ENCODE measurements around the gene CDKL4. TPM values are rescaled to one million over a fixed set of nuclear protein-coding genes. Genes with fewer than 3 reads are reported as not detected.

CDKL4 gene
- total RNA-seq, 1 donor from 2014 or later: 2.0 TPM

DNA sequence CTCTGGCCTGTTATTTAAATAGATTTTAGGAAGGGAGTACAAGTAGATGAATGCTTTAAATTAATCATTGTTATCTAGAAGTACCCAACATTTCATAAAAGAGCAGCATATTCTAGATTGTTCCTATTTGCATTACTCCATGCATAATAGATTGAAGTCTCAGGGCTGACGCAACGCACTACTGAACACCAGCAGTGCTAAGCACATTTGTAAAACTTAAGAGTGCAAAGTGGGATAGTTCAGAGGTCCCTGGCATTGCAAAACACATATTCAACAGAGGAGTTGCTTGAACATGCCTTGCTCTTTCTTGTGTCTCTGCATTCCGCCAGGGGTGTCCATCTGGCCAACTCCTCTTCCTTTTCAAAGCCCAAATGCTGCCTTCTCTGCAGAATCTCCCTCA lies 22.3 kb downstream of the CDKL4 start:
- DNase-seq (ENCODE audit: low spot score, unreplicated experiment): no peak
- Mint-ChIP-seq H3K36me3 (ENCODE audit: insufficient read depth) (no peaks in the 10 kb centered on the region), H3K27me3 (no peaks in the 10 kb centered on the region), H3K4me1 (ENCODE audit: low read depth) (no peaks in the 10 kb centered on the region), H3K9me3 (ENCODE audit: low read depth) (no peaks in the 10 kb centered on the region), H3K27ac (no peak overlapping the region), H3K4me3 (ENCODE audit: low read depth) (no peak overlapping the region)
- TF ChIP-seq, protein P1, sequence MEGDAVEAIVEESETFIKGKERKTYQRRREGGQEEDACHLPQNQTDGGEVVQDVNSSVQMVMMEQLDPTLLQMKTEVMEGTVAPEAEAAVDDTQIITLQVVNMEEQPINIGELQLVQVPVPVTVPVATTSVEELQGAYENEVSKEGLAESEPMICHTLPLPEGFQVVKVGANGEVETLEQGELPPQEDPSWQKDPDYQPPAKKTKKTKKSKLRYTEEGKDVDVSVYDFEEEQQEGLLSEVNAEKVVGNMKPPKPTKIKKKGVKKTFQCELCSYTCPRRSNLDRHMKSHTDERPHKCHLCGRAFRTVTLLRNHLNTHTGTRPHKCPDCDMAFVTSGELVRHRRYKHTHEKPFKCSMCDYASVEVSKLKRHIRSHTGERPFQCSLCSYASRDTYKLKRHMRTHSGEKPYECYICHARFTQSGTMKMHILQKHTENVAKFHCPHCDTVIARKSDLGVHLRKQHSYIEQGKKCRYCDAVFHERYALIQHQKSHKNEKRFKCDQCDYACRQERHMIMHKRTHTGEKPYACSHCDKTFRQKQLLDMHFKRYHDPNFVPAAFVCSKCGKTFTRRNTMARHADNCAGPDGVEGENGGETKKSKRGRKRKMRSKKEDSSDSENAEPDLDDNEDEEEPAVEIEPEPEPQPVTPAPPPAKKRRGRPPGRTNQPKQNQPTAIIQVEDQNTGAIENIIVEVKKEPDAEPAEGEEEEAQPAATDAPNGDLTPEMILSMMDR (IDR thresholded peaks at IDR 0.05; ENCODE audit: unreplicated experiment): no peak

DNA sequence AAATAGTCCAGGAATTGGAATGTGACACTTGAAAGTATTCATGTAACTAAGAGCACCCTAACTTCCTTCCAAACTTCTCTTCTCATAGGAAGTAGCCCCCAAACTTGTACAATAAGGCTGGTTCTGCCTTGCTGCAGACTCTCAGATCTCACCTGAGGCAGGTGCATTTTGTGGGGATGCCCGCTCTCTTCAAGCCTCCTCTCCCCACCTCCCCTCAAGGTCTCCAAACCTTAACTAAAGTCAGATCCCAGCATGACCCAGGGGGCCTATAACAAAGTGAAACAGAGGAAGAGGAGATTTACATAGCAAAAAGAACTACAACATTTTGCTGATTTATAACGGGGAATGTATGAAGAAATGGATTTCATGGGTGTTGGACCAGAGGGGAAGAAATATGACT lies 23.6 kb downstream of the CDKL4 start:
- no peaks in the 10 kb centered on the region for H3K9me3 Mint-ChIP-seq (ENCODE audit: low read depth)
- H3K4me1 Mint-ChIP-seq (ENCODE audit: low read depth): no peaks in the 10 kb centered on the region
- no peaks in the 10 kb centered on the region for H3K27me3 Mint-ChIP-seq
- no peak for DNase-seq (ENCODE audit: low spot score, unreplicated experiment)
- H3K27ac Mint-ChIP-seq: no peak overlapping the region
- H3K4me3 Mint-ChIP-seq (ENCODE audit: low read depth): no peak overlapping the region
- H3K36me3 Mint-ChIP-seq (ENCODE audit: insufficient read depth): no peaks in the 10 kb centered on the region
- TF ChIP-seq, protein P1 (IDR thresholded peaks at IDR 0.05; ENCODE audit: unreplicated experiment): no peak

DNA sequence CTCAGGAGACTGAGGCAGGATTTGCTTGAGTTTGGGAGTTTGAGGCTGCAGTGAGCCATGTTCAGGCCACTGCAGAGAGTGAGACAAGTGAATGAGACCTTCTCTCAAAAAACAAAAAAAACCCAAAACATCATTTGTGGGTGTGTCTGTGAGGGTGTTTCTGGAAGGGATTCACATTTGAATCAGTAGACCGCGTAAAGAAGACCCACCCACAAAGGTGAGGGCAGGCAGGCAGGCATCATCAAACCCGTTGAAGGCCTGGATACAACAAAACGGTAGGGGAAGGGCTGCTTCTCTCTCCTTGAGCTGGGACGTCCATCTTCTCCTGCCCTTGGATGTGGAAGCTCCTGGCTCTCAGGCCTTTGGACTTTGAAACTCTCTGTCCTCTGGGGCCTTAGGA lies 25.4 kb downstream of the CDKL4 start:
- Mint-ChIP-seq H3K4me1 (ENCODE audit: low read depth) (no peaks in the 10 kb centered on the region), H3K9me3 (ENCODE audit: low read depth) (no peaks in the 10 kb centered on the region), H3K27ac (no peak overlapping the region), H3K36me3 (ENCODE audit: insufficient read depth) (no peaks in the 10 kb centered on the region), H3K27me3 (no peaks in the 10 kb centered on the region), H3K4me3 (ENCODE audit: low read depth) (no peak overlapping the region)
- no peak for DNase-seq (ENCODE audit: low spot score, unreplicated experiment)
- TF ChIP-seq, protein P1 (IDR thresholded peaks at IDR 0.05; ENCODE audit: unreplicated experiment): no peak

DNA sequence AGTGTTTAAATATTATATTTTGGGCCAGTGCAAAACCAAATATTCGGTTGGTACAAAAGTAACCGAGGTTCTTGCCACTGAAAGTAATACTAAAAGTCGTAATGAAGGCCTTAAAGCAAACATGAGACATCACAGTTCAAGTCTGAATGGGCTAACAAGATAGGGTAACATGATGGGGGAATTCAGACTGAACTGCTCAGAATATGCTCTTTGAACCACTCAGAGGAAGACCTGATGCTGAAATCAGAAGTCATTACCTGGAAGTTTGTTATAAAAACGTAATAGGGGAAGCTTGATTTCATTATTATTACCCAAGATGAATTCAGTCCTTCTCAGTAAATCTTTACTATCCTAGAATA lies 26.6 kb downstream of the CDKL4 start:
- Mint-ChIP-seq H3K36me3 (ENCODE audit: insufficient read depth) (no peaks in the 10 kb centered on the region), H3K9me3 (ENCODE audit: low read depth) (no peaks in the 10 kb centered on the region), H3K27me3 (no peaks in the 10 kb centered on the region), H3K4me1 (ENCODE audit: low read depth) (no peaks in the 10 kb centered on the region), H3K4me3 (ENCODE audit: low read depth) (no peak overlapping the region), H3K27ac (no peak overlapping the region)
- DNase-seq (ENCODE audit: low spot score, unreplicated experiment): no peak
- TF ChIP-seq, protein P1 (IDR thresholded peaks at IDR 0.05; ENCODE audit: unreplicated experiment): no peak

DNA sequence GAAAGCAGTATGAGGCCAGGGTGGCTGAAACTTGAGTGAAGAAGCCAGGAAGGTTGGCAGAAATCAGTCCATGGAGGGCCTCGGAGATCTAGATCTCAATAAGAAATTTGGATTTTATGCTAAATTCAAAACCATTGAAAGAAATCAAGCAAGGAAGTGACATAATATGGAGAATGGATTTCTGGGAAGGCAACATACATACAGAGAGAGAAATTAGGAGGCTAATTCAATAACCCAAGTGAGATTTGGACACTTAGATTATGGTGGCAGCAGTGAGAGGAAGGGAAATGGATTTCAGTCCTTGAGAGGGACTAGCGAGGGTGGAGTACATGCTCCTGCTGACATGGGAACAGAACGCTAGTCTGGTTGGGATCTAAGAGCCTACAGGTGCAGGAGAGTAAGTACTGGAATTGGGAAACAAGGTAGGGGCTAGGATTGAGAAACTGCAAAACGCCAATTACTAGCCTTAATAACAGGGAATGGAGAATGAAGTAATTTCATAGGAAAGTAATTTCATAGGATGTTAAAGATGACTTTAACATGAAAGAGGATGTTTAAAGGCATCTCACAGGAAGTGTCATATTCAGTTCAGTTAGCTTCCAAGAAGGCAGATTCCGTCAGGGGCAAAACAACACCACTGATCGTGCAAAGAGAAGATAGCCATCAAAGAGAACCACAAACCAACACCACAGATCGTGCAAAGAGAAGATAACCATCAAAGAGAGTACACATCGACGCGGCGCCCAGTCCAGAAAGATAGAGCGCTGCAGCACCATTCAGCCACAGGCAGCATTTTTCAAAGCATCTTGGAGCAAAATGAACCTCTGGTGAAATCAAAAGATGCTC lies 27.2 kb downstream of the CDKL4 start:
- Mint-ChIP-seq H3K4me3 (ENCODE audit: low read depth) (no peak overlapping the region), H3K27me3 (no peaks in the 10 kb centered on the region), H3K27ac (no peak overlapping the region), H3K9me3 (ENCODE audit: low read depth) (no peaks in the 10 kb centered on the region), H3K36me3 (ENCODE audit: insufficient read depth) (no peaks in the 10 kb centered on the region), H3K4me1 (ENCODE audit: low read depth) (no peaks in the 10 kb centered on the region)
- DNase-seq (ENCODE audit: low spot score, unreplicated experiment): no peak
- TF ChIP-seq, protein P1 (IDR thresholded peaks at IDR 0.05; ENCODE audit: unreplicated experiment): no peak

Measured in progenitor cell of endocrine pancreas (in vitro differentiated cells).